ENCODE data around the gene HSFX3. TPM values are rescaled to one million over a fixed set of nuclear protein-coding genes. Genes with fewer than 3 reads are reported as not detected.
"Not testable (repeated sequence)": the region's sequence is repeated elsewhere in the genome, so short reads cannot be mapped to it uniquely, and the experiment has no call there.

Gene HSFX3
- total RNA-seq, 2 experiments from 2014 or later: not detected

- H3K27ac Mint-ChIP-seq; H3K9me3 ChIP-seq (ENCODE audit: control insufficient read depth in 1 of 2, insufficient read depth in 1 of 2, low read length in 2 of 2); POLR2A ChIA-PET; H3K4me3 Mint-ChIP-seq; H3K4me1 Mint-ChIP-seq (ENCODE audit: low read depth); H3K27me3 ChIP-seq (ENCODE audit: control insufficient read depth in 1 of 2, insufficient read depth in 2 of 2, low read length in 2 of 2); DNase-seq; H3K36me3 Mint-ChIP-seq (ENCODE audit: low read depth); CTCF ChIA-PET; ATAC-seq (ENCODE audit: poor library complexity); H3K4me1 ChIP-seq (ENCODE audit: insufficient read depth, low read length); H3K27me3 Mint-ChIP-seq; H3K4me3 ChIP-seq (ENCODE audit: low read length); H3K27ac ChIP-seq (ENCODE audit: low read depth in 1 of 2, low read length in 2 of 2); H3K36me3 ChIP-seq (ENCODE audit: insufficient read depth, low read length); H3K9me3 Mint-ChIP-seq: not testable (repeated sequence)
- intact Hi-C loops (cut with DNase I, micrococcal nuclease): loop anchor here in 1 of 2 experiments (10.0 kb wide), 1 partner anchor 1032 kb away; the partner anchor contains the start of gene MTM1
Observed at GRCh38 chrX:149532868-149533267, 16.9 kb downstream of the HSFX3 start.

- no peak for ATAC-seq (ENCODE audit: poor library complexity)
- Mint-ChIP-seq H3K4me3 (no peak overlapping the region), H3K27ac (no peak overlapping the region)
Observed at GRCh38 chrX:149531599-149531998, 18.1 kb downstream of the HSFX3 start.

GRCh38 chrX:149528381-149528780, 21.3 kb downstream of the HSFX3 start:
- no peak for ATAC-seq (ENCODE audit: poor library complexity)
- H3K27me3 Mint-ChIP-seq: no peaks in the 10 kb centered on the region

More at GRCh38 chrX:149531599-149531998, 18.1 kb downstream of the HSFX3 start:
- H3K4me3 ChIP-seq (ENCODE audit: low read length): no peak overlapping the region
- no peak overlapping the region for H3K27ac ChIP-seq (ENCODE audit: low read depth in 1 of 2, low read length in 2 of 2)
- CTCF ChIA-PET: interaction anchor here (1.3 kb wide), 1 partner anchor 19 kb away, joined by 3 read pairs; no protein-coding TSS in a partner anchor
- TF ChIP-seq CTCF (IDR thresholded peaks at IDR 0.05): no peak
- no peaks in the 10 kb centered on the region for H3K27me3 ChIP-seq (ENCODE audit: control insufficient read depth in 1 of 2, insufficient read depth in 2 of 2, low read length in 2 of 2)
- no peaks in the 10 kb centered on the region for H3K9me3 ChIP-seq (ENCODE audit: control insufficient read depth in 1 of 2, insufficient read depth in 1 of 2, low read length in 2 of 2)
- intact Hi-C loops (cut with DNase I, micrococcal nuclease): loop anchor here in 1 of 2 experiments (10.0 kb wide), 1 partner anchor 1033 kb away; the partner anchor contains the start of gene MTM1
- H3K9me3 Mint-ChIP-seq: no peaks in the 10 kb centered on the region
- H3K4me1 Mint-ChIP-seq (ENCODE audit: low read depth): peaks cover 6% of the 10 kb centered on the region
- peak in 1 of 14 experiments; percentile 26 for DNase-seq
- no peaks in the 10 kb centered on the region for H3K27me3 Mint-ChIP-seq
- POLR2A ChIA-PET: no interaction called here
- peaks cover under 1% of the 10 kb centered on the region for H3K4me1 ChIP-seq (ENCODE audit: insufficient read depth, low read length)
- H3K36me3 ChIP-seq (ENCODE audit: insufficient read depth, low read length): no peaks in the 10 kb centered on the region
- H3K36me3 Mint-ChIP-seq (ENCODE audit: low read depth): peaks cover 5% of the 10 kb centered on the region

More at GRCh38 chrX:149528381-149528780, 21.3 kb downstream of the HSFX3 start:
- DNase-seq: no peak
- no peaks in the 10 kb centered on the region for H3K9me3 Mint-ChIP-seq
- CTCF ChIA-PET: interaction anchor here (0.8 to 1.5 kb wide), 8 partner anchors 10 to 412 kb away, joined by 3 to 7 read pairs (median 4); partner anchors contain the start of genes EOLA1 and IDS
- TF ChIP-seq CTCF (IDR thresholded peaks at IDR 0.05): no peak
- no peaks in the 10 kb centered on the region for H3K27me3 ChIP-seq (ENCODE audit: control insufficient read depth in 1 of 2, insufficient read depth in 2 of 2, low read length in 2 of 2)
- intact Hi-C loops (cut with DNase I, micrococcal nuclease): no loop called here
- POLR2A ChIA-PET: interaction anchor here (1.0 to 1.2 kb wide), 2 partner anchors 12 to 23 kb away, joined by 5 to 10 read pairs; partner anchors contain the start of genes EOLA1 and IDS
- H3K4me1 Mint-ChIP-seq (ENCODE audit: low read depth): peaks cover 22% of the 10 kb centered on the region
- no peak overlapping the region for H3K4me3 Mint-ChIP-seq
- H3K27ac ChIP-seq (ENCODE audit: low read depth in 1 of 2, low read length in 2 of 2): no peak overlapping the region
- H3K36me3 ChIP-seq (ENCODE audit: insufficient read depth, low read length): no peaks in the 10 kb centered on the region
- no peaks in the 10 kb centered on the region for H3K9me3 ChIP-seq (ENCODE audit: control insufficient read depth in 1 of 2, insufficient read depth in 1 of 2, low read length in 2 of 2)
- H3K27ac Mint-ChIP-seq: no peak overlapping the region
- peaks cover 29% of the 10 kb centered on the region for H3K4me1 ChIP-seq (ENCODE audit: insufficient read depth, low read length)
- no peak overlapping the region for H3K4me3 ChIP-seq (ENCODE audit: low read length)
- peaks cover 5% of the 10 kb centered on the region for H3K36me3 Mint-ChIP-seq (ENCODE audit: low read depth)
